Tibial artery (tissue), 4 donors: Measurements from ENCODE around the gene CCIN.

Experiments used
- DNase-seq, 2 donors: peaks; one replicate each; pipeline ENCODE4 v3.0.0-alpha.2; 2019
- H3K27ac ChIP-seq, 2 donors: fragments of 200-600 bp; sonication (generic) in 1 of 2; 1 replicate in 1 of 2; 2 replicates in 1 of 2; pipeline ENCODE4 v1.5.1; 2018 to 2019; ENCODE audit warnings: mild to moderate bottlenecking in 1 of 2
- H3K27me3 ChIP-seq, 2 donors: fragments of 200-600 bp; sonication (generic) in 1 of 2; one replicate each; pipeline versions ENCODE4 v1.5.1 to v1.6.0; 2016 to 2019
- H3K36me3 ChIP-seq, 3 donors: fragments of 200-600 bp; sonication (generic) in 2 of 3; one replicate each; pipeline ENCODE4 v1.5.1; 2016 to 2019; ENCODE audit warnings: mild to moderate bottlenecking in 2 of 3
- H3K4me1 ChIP-seq, 4 donors: fragments of 200-600 bp; sonication (generic) in 2 of 4; 1 replicate in 3 of 4; 2 replicates in 1 of 4; pipeline ENCODE4 v1.5.1; 2016 to 2019
- H3K4me3 ChIP-seq, 2 donors: fragments of 200-600 bp; sonication (generic) in 1 of 2; 1 replicate in 1 of 2; 2 replicates in 1 of 2; pipeline ENCODE4 v1.5.1; 2018 to 2019; ENCODE audit warnings: mild to moderate bottlenecking in 2 of 2
- H3K9me3 ChIP-seq, 3 donors: fragments of 200-600 bp; sonication (generic) in 1 of 3; one replicate each; pipeline ENCODE4 v1.5.1; 2016 to 2019
- intact Hi-C: fragments of 100-400 bp; cut with DNase I; formaldehyde crosslinking; loops from one replicate; pipeline ENCODE4 v1.15.0; 2023; ENCODE audit warnings: low total_unique reads
- TF ChIP-seq, protein P1 (sequence below), 2 experiments: fragments of 200-600 bp in 1 of 2; fragments of 450-650 bp in 1 of 2; IDR thresholded peaks; one replicate each; pipeline ENCODE4 v1.5.1; 2017 to 2019; ENCODE audit warnings: antibody characterized with exemption in 2 of 2, mild to moderate bottlenecking in 1 of 2, moderate library complexity in 1 of 2

CCIN gene

DNA sequence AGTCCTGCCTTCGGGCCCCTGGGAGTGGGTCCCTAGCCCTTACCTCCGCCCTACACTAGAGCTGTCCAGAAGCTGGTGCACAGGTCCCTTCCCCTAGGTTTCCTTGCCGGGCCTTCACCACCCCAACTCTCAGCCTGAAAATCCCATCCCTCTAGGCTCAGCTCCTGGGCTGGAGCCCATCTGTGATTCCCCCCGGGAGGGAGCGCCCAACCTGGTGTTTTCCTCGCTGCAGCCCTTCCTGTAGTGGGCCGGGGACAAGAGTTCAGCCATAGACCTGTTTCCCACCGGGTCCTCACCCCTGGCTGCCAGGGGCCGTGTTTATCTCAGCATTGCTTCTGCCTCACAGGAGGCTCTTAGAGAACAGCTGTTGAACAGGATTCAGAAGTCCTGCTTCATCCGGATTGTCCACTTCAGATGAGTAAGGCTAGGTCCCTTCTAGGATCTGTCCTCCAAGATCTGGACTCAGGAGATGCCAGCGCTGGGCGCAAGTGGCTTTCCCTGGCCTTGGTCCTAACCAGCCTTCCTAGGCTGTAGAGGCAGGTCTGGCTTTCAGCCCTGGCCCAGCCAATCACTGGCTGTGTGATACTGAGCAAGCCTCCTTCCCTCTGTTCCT, 31.7 kb upstream of the CCIN start:
- Histone ChIP-seq H3K4me3 (peak overlapping the region; percentile 85 to 97), H3K27me3 (no peaks in the 10 kb centered on the region), H3K27ac (peak overlapping the region; percentile 85 to 89), H3K4me1 (peaks cover 0 to 58% (median 32%) of the 10 kb centered on the region in 4 donors), H3K36me3 (no peaks in the 10 kb centered on the region), H3K9me3 (no peaks in the 10 kb centered on the region)
- TF ChIP-seq, protein P1, sequence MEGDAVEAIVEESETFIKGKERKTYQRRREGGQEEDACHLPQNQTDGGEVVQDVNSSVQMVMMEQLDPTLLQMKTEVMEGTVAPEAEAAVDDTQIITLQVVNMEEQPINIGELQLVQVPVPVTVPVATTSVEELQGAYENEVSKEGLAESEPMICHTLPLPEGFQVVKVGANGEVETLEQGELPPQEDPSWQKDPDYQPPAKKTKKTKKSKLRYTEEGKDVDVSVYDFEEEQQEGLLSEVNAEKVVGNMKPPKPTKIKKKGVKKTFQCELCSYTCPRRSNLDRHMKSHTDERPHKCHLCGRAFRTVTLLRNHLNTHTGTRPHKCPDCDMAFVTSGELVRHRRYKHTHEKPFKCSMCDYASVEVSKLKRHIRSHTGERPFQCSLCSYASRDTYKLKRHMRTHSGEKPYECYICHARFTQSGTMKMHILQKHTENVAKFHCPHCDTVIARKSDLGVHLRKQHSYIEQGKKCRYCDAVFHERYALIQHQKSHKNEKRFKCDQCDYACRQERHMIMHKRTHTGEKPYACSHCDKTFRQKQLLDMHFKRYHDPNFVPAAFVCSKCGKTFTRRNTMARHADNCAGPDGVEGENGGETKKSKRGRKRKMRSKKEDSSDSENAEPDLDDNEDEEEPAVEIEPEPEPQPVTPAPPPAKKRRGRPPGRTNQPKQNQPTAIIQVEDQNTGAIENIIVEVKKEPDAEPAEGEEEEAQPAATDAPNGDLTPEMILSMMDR (IDR thresholded peaks at IDR 0.05) = no peak
- DNase-seq = peak in 1 of 2 donors; percentile 81
- intact Hi-C loops = no loop called here

DNA sequence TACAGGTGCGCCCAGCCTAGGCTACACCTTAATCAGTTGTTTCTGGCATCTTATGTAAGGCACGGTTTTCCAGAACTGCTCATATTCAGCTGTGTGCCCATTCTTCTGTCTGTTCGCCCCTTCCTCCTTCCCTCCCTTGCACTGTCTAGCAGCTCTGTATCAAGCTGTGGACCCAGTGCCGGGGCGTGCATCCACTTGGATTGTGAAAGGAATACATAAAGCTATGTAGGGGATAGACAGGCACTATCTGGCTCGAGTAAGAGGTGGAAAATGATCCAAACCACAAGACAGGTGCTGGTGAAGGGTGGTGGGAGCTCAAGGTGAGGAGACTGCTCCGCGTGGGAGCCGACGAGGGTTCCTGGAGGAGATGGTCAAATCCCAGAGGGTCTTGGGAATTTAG, 30.7 kb upstream of the CCIN start:
- H3K27ac ChIP-seq = peak overlapping the region in 1 of 2 donors; percentile 85
- peaks cover 0 to 67% (median 38%) of the 10 kb centered on the region in 4 donors for H3K4me1 ChIP-seq
- H3K27me3 ChIP-seq = no peaks in the 10 kb centered on the region
- intact Hi-C loops = no loop called here
- H3K4me3 ChIP-seq = no peak overlapping the region
- H3K9me3 ChIP-seq = no peaks in the 10 kb centered on the region
- TF ChIP-seq, protein P1 (IDR thresholded peaks at IDR 0.05) = no peak
- DNase-seq = no peak
- no peaks in the 10 kb centered on the region for H3K36me3 ChIP-seq

DNA sequence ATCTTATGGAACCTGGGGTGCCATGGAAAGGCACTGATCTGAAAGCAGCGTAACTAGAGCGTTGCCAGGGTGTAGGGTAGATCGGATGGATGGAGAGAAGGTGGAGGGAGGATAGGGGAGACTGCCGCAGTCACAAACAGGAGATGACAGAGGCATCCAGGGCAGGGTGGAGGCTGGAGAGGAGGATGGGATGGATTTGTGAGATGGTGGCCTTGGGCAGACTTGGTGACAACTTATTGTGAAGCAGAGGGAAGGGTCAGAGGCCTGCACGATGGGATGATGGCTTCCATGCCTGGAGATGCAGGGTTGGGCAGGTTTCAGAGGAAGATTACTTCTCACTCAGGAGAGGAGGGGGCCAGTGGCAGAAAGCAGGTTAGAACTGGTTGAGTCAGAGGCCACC, 30.3 kb upstream of the CCIN start:
- no peaks in the 10 kb centered on the region for H3K27me3 ChIP-seq
- no peaks in the 10 kb centered on the region for H3K36me3 ChIP-seq
- no peak for DNase-seq
- H3K4me3 ChIP-seq = no peak overlapping the region
- H3K9me3 ChIP-seq = no peaks in the 10 kb centered on the region
- TF ChIP-seq, protein P1 (IDR thresholded peaks at IDR 0.05) = no peak
- peaks cover 0 to 70% (median 38%) of the 10 kb centered on the region in 4 donors for H3K4me1 ChIP-seq
- no peak overlapping the region for H3K27ac ChIP-seq
- intact Hi-C loops = no loop called here

DNA sequence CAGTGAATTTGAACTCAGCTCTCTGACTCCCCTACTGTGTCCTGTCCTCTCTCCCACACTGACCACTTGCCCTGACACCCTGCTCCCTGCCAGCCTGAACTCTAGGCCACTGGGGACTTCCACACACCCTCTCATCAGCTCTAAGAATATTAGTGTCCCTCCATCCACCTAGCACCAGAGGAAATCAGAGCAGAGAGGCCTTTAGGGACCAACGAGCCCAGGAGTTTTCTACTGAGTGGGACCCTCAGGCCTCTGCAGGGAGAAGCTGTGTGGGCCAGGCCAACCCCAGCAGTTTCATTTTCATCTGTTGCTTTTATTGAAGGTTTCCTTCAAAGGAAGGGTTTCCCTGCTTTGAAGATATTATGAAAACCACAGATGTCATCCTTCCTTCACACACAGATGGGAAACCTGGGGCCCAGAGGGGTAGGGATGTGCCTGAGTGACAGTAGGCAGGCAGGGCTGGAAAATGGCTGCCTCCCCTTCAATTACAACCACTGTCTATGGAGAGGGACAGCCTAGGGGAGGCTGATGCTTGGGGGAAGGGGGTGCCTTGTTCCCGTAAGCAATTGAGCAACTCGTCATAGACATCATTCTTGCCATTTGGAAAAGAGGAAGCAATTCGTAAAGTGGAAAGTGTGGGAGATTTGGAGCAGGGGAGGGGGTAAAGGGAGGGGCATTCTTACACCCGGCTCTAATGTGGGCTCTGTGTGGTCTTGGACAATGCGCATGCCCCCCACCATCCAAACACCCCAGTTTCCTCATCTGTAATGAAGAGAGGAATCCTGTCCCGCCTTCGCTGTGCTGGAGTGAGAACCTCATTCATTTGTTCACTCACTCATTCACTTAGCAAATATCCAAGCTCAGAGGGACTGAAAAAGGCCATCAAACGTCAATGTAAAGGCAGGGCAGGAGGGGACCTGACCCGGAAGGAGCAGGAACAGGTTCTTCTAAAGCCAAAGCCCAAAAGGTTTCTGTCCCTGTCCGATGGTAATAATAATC, 28.8 kb upstream of the CCIN start:
- TF ChIP-seq, protein P1 (IDR thresholded peaks at IDR 0.05) = no peak
- H3K27ac ChIP-seq = peak overlapping the region; percentile 25 to 94
- DNase-seq = no peak
- H3K27me3 ChIP-seq = no peaks in the 10 kb centered on the region
- H3K4me1 ChIP-seq = peaks cover 0 to 70% (median 38%) of the 10 kb centered on the region in 4 donors
- intact Hi-C loops = loop anchor here (2.0 kb wide), 1 partner anchor 26 kb away; no protein-coding TSS in a partner anchor
- no peaks in the 10 kb centered on the region for H3K9me3 ChIP-seq
- no peaks in the 10 kb centered on the region for H3K36me3 ChIP-seq
- H3K4me3 ChIP-seq = no peak overlapping the region

DNA sequence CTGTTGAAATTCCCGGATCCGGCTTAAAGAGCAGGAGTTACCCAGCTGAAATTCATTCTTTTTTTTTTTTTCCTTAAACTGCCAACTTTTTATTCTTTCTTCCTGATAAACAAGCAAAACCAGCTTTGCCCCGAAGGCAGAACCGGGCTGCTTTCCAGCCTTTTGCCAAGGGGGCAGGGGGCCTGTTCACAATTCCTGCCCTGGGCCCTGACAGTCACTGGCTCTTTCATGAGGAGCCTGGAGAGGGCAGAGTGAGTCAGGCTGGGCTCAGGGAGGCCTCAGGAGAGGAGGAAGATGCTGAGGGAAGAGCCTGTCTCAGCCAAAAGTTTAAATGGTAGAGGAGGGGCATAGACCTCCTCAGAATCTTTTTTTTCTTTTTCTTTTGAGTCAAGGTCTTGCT, 27.9 kb upstream of the CCIN start:
- H3K27ac ChIP-seq = peak overlapping the region; percentile 88 to 94
- intact Hi-C loops = loop anchor here (2.0 kb wide), 1 partner anchor 26 kb away; no protein-coding TSS in a partner anchor
- H3K9me3 ChIP-seq = no peaks in the 10 kb centered on the region
- H3K27me3 ChIP-seq = no peaks in the 10 kb centered on the region
- no peak for DNase-seq
- peaks cover 0 to 63% (median 32%) of the 10 kb centered on the region in 4 donors for H3K4me1 ChIP-seq
- H3K36me3 ChIP-seq = no peaks in the 10 kb centered on the region
- H3K4me3 ChIP-seq = no peak overlapping the region
- TF ChIP-seq, protein P1 (IDR thresholded peaks at IDR 0.05) = peak; percentile 23 to 36
